HG03558 (cell line): ENCODE results near the gene DEGS2.

Source experiments
- ATAC-seq: cut with Tn5 transposase; IDR thresholded peaks from one replicate; pipeline ENCODE4 v1.9.1; 2021; ENCODE audit warnings: moderate number of reproducible peaks; ENCODE audit not compliant: unreplicated experiment; ENCODE audit errors: extremely low read depth

DEGS2 gene

DNA sequence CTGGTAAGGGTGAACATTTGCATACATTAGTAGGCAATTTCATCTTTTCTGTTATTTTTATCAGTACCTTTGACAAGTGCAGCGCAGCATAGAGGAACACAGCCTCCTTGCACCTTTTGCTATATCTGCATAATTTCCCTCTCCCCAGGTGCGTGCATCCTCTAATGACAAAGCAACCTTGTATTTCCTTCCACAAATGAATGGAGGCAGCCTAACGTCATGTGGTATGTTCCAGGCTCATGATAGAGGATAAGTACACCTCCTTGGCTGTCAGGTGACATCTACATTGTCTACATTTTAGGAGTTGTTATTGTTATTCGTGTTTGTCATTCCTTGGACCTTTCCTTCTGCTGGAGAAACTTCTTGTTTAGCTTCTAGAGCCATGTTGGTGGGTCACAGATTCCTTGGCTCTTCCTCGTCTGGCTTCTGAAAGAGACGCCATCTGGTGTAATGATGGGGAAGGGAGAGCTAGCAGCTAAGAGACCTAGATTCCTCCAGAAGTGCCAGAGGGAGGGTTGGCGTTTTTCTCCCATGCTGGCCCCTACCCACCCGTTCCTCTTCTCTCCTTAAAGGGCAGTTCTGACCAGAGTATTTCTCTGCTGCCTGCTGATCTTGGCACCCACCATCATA is 57.2 kb downstream of the DEGS2 start:
- ATAC-seq = no peak

GRCh38 chr14:100100032-100100703 is 59.3 kb downstream of the DEGS2 start:
- ATAC-seq = no peak

GRCh38 chr14:100098171-100098570 is 61.3 kb downstream of the DEGS2 start:
- ATAC-seq = no peak

DNA sequence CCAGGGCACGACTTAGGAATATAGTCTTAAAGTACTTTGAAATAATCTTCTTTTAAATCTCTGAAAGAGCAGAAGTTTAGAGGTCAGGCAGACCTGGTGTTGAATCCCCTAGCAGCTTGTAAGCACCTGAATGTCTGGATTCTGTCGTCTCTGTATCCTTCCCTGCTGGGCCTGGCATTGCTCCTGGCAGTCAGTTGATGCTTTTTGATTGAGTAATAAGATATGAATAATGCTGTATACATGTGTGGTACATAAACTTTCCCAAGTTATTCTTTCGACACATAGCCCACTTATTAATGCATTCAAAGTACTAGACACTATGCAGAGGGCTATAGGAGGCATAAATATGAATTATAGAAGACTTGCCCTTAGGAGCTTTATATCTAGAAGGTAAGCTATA is 62.8 kb downstream of the DEGS2 start:
- ATAC-seq = no peak
